ENCODE data around the gene ANP32A. TPM values are rescaled to one million over a fixed set of nuclear protein-coding genes. Genes with fewer than 3 reads are reported as not detected.

The ANP32A gene
- polyA plus RNA-seq, 1 donor, result 201 TPM

DNA sequence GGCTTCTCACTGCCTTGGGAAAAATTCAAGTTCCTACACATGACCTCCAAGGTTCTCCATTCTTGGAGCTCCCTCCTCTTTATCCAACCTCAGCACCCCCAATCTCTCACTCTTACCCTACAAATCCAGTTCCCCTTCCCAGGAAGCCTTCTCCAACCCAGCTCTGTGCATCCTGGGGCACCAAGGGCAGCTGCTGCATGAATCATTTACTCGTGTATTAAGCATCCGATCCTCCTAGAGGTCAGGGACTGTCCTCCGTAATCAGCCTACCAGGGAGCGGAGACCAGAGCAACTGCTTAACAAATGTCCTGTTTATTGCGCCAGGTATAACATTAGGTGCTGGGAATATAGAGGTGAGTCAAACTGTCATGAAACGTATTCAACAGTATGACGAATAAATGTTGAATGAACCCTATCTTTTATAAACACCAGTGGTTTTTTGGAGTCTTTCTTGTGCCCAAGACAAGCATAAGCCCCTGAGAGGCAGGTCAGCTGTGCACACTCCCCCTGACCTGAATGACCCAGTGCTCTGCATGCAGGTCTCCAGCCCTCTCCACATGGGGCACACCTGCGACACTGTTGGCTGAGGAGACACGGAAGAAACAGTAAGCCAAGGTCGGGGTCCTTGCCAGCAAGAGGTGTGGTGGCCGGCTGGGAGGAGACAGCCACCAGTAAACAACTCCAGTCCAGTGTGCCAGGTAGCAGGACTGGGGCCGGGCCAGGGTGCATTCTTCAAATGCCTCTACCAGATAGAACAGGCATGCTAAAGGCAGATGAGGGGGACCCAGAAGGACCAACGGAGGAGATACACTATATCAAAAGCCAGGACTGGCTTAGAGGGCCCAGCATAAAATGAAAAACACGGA is 27.6 kb downstream of the ANP32A start:
- Histone ChIP-seq H3K4me1 (ENCODE audit: control insufficient read depth, insufficient read depth, low read length) (peaks cover 62% of the 10 kb centered on the region), H3K27me3 (ENCODE audit: control insufficient read depth, insufficient read depth, low read length) (no peaks in the 10 kb centered on the region), H3K4me3 (ENCODE audit: low read length) (no peak overlapping the region), H3K36me3 (ENCODE audit: control insufficient read depth, insufficient read depth, low read length) (peaks cover 10% of the 10 kb centered on the region), H3K9me3 (ENCODE audit: control insufficient read depth, low read depth, low read length) (no peaks in the 10 kb centered on the region), H3K27ac (ENCODE audit: low read length) (peak overlapping the region; percentile 49)
- 90% methylated on average over 4 of the region's 14 CpGs for WGBS (ENCODE audit: insufficient coverage, low lambda C conversion rate)
- peak; percentile 29 to 50 for DNase-seq

DNA sequence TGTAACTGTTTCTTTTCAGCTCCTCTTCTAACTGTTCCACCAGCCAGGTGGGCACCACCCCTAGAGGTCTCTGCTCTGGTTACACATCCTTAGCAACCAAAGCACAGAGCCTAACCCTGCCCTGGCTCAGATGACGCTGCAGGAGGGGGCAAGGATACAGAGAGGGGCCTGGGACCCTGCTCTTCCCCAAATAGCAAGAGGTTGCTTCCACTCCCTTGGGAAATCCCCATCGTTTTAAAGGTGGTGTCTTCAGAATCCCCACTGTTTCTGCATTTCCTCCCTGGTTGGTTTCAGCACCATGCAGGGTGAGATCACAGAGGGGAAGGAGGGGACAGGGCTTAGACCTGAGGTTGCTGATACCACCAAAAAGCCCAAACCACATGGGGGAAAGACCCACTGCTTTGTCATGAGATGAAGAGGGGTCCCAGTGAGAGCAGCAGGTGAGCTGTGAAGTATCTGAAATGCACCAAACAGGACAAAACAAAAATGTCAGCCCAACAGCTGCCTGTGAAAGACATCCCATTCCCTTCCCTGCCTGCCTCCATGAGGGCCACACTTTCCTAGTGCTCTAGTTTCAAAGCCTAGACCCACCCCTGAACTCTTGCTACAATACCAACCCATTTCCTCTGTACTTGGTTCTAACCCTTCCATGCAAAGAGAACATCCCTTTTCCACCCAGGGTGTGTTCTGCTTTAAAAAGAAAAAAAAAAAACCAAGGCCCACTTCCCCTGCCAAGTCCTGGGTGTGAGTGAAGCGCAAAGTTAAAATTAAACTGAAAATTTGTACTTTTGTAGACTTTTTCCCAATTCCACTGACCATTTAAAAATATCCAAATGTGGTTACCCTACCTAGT is 29.0 kb downstream of the ANP32A start:
- Histone ChIP-seq H3K9me3 (ENCODE audit: control insufficient read depth, low read depth, low read length) (no peaks in the 10 kb centered on the region), H3K27ac (ENCODE audit: low read length) (no peak overlapping the region), H3K27me3 (ENCODE audit: control insufficient read depth, insufficient read depth, low read length) (no peaks in the 10 kb centered on the region), H3K4me3 (ENCODE audit: low read length) (no peak overlapping the region), H3K36me3 (ENCODE audit: control insufficient read depth, insufficient read depth, low read length) (peaks cover 19% of the 10 kb centered on the region), H3K4me1 (ENCODE audit: control insufficient read depth, insufficient read depth, low read length) (peaks cover 73% of the 10 kb centered on the region)
- no CpG with 5 or more reads among the region's 3 CpGs for WGBS (ENCODE audit: insufficient coverage, low lambda C conversion rate)
- no peak for DNase-seq

DNA sequence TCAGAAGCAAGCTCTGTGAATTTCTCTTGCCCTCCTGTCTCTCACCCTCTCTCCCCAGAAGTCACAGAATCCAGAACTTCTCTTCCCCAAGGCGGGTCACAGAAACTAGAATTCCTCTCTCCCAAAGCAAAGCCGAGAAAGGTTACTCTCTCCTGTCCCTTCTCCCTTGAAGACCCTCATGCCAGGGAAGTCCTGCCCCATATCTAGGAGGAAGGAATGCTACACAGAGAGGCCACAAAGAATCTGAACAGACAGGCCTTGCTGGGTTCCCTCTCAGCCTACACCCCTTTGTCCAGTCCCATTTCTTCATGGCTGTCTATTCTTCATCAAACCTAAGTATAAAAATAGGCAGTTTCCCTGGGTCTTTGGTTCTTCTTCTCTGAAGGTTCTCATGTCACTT is 29.8 kb downstream of the ANP32A start:
- no peak overlapping the region for H3K4me3 ChIP-seq (ENCODE audit: low read length)
- WGBS (ENCODE audit: insufficient coverage, low lambda C conversion rate), result no CpG with 5 or more reads among the region's 2 CpGs
- peaks cover 73% of the 10 kb centered on the region for H3K4me1 ChIP-seq (ENCODE audit: control insufficient read depth, insufficient read depth, low read length)
- no peak overlapping the region for H3K27ac ChIP-seq (ENCODE audit: low read length)
- no peak for DNase-seq
- no peaks in the 10 kb centered on the region for H3K9me3 ChIP-seq (ENCODE audit: control insufficient read depth, low read depth, low read length)
- H3K36me3 ChIP-seq (ENCODE audit: control insufficient read depth, insufficient read depth, low read length), result peaks cover 25% of the 10 kb centered on the region
- no peaks in the 10 kb centered on the region for H3K27me3 ChIP-seq (ENCODE audit: control insufficient read depth, insufficient read depth, low read length)

DNA sequence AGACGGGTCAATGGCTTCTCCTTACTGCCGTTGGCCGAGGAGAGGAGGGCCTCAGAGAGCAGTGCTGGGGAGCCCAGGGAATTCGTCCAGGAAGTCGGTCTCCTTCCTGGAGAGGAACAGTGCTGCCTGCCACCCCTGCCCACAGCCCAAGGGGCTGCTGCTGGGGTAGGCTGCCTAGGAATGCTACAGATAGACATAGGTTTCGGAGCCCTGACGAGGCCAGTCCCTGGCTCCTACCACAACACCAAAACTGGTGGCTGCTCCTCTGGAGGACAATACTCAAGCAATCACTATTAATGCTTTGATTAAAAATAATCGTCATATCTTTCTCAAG is 30.5 kb downstream of the ANP32A start:
- DNase-seq, result no peak
- Histone ChIP-seq H3K36me3 (ENCODE audit: control insufficient read depth, insufficient read depth, low read length) (peaks cover 32% of the 10 kb centered on the region), H3K27ac (ENCODE audit: low read length) (peak overlapping the region; percentile 14), H3K9me3 (ENCODE audit: control insufficient read depth, low read depth, low read length) (no peaks in the 10 kb centered on the region), H3K4me1 (ENCODE audit: control insufficient read depth, insufficient read depth, low read length) (peaks cover 66% of the 10 kb centered on the region), H3K4me3 (ENCODE audit: low read length) (no peak overlapping the region), H3K27me3 (ENCODE audit: control insufficient read depth, insufficient read depth, low read length) (no peaks in the 10 kb centered on the region)
- no CpG with 5 or more reads among the region's 8 CpGs for WGBS (ENCODE audit: insufficient coverage, low lambda C conversion rate)

DNA sequence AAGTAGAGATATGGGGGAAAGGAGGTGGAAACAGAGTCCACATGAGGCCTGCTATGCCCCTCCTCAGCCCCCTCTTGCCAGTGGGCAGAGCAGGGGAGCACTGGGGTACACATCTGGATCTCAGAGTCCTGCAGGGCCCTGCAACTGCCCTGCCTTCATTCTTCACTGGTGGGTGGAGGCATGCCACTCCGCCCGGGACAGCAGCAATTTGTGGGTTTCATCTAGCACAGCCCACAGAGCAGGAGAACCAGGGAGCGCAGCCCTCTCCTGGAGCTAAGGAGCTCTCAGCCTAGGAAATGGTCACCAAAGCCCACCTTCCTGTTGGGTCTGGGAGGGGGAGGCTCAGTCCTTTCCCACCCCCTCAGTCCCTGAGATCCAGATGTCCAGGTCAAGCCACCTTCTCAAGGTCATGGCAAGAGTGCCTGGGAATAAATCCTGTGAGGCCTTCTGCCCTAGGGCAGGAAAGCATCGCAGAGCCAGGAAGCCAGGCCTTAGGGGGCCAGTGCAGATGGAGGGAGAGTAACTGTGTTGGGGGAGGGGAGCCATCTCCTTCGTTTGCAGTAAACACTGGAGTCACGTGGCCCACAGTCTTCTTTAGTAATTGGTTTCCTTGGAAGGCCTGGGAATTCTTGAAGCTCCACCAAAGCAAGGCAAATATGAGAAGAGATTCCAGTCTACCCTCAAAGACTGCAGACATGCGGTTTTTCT is 31.0 kb downstream of the ANP32A start:
- Histone ChIP-seq H3K4me3 (ENCODE audit: low read length) (no peak overlapping the region), H3K27ac (ENCODE audit: low read length) (peak overlapping the region; percentile 20), H3K9me3 (ENCODE audit: control insufficient read depth, low read depth, low read length) (no peaks in the 10 kb centered on the region), H3K36me3 (ENCODE audit: control insufficient read depth, insufficient read depth, low read length) (peaks cover 37% of the 10 kb centered on the region), H3K27me3 (ENCODE audit: control insufficient read depth, insufficient read depth, low read length) (no peaks in the 10 kb centered on the region), H3K4me1 (ENCODE audit: control insufficient read depth, insufficient read depth, low read length) (peaks cover 61% of the 10 kb centered on the region)
- WGBS (ENCODE audit: insufficient coverage, low lambda C conversion rate), result no CpG with 5 or more reads among the region's 7 CpGs
- DNase-seq, result peak in 1 of 2 donors; percentile 37

DNA sequence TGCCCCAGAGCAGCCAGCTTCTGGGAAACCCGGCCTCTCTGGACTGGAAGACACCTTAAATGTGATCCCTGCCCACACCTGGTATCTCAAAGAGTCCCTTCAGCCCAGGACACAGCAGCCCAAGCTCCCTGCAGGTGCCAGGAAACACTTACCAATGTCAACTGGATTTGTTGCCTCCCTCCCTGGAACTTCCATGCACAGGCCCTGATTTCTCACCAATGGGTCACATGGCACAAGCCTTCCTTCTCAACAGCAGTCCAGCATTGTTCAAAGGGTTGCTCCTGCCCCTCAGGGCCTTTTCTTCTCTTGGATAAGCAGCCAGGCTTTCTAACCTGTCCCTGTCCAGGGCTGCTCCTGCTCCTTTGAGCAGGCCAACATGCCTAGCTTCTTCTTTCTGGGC is 31.6 kb downstream of the ANP32A start:
- no peaks in the 10 kb centered on the region for H3K27me3 ChIP-seq (ENCODE audit: control insufficient read depth, insufficient read depth, low read length)
- peaks cover 43% of the 10 kb centered on the region for H3K36me3 ChIP-seq (ENCODE audit: control insufficient read depth, insufficient read depth, low read length)
- no CpG with 5 or more reads among the region's 1 CpG for WGBS (ENCODE audit: insufficient coverage, low lambda C conversion rate)
- no peak for DNase-seq
- H3K9me3 ChIP-seq (ENCODE audit: control insufficient read depth, low read depth, low read length), result no peaks in the 10 kb centered on the region
- H3K4me3 ChIP-seq (ENCODE audit: low read length), result no peak overlapping the region
- no peak overlapping the region for H3K27ac ChIP-seq (ENCODE audit: low read length)
- H3K4me1 ChIP-seq (ENCODE audit: control insufficient read depth, insufficient read depth, low read length), result peaks cover 55% of the 10 kb centered on the region

DNA sequence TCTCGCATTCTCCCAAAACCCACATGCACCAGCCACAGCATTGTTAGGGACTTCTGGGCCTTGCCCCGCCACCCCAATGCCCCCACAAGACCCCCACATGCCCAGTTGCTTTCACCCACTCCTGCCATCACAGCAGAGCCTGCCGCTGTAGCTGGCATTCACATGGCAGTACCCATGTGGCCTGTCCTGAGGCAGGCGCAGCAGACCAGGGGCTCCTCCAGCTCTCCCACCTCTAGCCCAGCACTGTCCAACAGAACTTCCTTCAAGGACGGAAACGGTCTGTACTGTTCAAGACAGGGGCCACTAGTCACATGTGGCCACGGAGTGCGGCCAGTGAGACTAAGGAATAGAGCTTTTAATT is 32.5 kb downstream of the ANP32A start:
- H3K36me3 ChIP-seq (ENCODE audit: control insufficient read depth, insufficient read depth, low read length), result peaks cover 52% of the 10 kb centered on the region
- no peak for DNase-seq
- no peaks in the 10 kb centered on the region for H3K27me3 ChIP-seq (ENCODE audit: control insufficient read depth, insufficient read depth, low read length)
- no CpG with 5 or more reads among the region's 8 CpGs for WGBS (ENCODE audit: insufficient coverage, low lambda C conversion rate)
- no peaks in the 10 kb centered on the region for H3K9me3 ChIP-seq (ENCODE audit: control insufficient read depth, low read depth, low read length)
- no peak overlapping the region for H3K27ac ChIP-seq (ENCODE audit: low read length)
- peaks cover 47% of the 10 kb centered on the region for H3K4me1 ChIP-seq (ENCODE audit: control insufficient read depth, insufficient read depth, low read length)
- H3K4me3 ChIP-seq (ENCODE audit: low read length), result no peak overlapping the region

DNA sequence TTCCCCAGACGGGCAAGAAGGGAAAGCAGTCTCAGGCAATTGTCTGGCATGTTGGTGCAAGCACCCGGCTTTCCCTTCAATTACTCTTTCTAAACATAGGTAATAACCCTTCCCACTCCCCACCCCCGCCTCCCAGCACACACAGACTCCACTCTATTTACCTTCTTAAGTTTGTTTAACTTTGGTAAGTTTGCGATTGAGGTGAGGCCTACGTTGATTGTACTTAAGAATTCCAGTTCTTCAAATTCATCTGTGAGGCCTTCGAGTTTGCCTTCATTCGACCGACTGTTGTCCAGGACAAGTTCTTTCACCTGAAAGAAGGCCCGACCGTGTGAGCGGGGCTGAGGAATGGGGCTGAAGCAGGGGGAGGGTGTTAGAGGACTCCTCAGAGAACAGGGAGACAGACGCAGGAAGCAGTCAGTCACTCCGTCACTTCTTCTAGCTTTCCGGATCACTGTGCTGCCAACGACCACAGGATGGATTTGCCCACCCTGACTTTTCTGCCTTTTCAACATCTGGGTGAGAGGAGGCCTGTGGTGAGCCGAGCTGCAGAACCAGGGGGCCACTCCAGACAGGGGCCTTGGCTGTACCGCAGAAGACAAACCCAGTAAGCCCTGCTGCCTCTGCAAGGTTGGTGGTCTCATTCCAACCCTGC is 33.0 kb downstream of the ANP32A start:
- no peak overlapping the region for H3K4me3 ChIP-seq (ENCODE audit: low read length)

DNA sequence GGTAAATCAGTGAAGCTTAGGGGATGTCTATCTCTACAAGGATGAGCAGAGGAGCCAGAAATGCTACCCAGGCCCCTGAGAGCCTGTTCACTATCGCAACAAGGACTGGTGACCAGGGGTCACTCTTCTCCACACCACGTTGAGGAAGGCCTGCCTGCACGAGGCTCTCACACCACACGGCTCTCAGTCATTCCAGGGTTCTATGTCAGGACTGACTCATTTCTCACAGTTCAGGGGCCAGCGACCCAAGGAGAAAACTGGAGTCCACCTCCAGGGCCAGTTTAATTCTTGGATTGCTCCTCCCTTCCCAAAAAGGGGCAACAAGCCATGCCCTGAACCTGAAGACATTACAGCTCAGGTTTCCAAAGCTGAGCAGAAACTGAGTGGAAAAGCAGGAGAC is 33.9 kb downstream of the ANP32A start:
- Histone ChIP-seq H3K4me1 (ENCODE audit: control insufficient read depth, insufficient read depth, low read length) (peaks cover 37% of the 10 kb centered on the region), H3K9me3 (ENCODE audit: control insufficient read depth, low read depth, low read length) (no peaks in the 10 kb centered on the region), H3K36me3 (ENCODE audit: control insufficient read depth, insufficient read depth, low read length) (peaks cover 67% of the 10 kb centered on the region), H3K27me3 (ENCODE audit: control insufficient read depth, insufficient read depth, low read length) (no peaks in the 10 kb centered on the region), H3K27ac (ENCODE audit: low read length) (no peak overlapping the region), H3K4me3 (ENCODE audit: low read length) (no peak overlapping the region)
- WGBS (ENCODE audit: insufficient coverage, low lambda C conversion rate), result no CpG with 5 or more reads among the region's 5 CpGs
- no peak for DNase-seq

More for the DNA sequence above, 33.0 kb downstream of the ANP32A start:
- WGBS (ENCODE audit: insufficient coverage, low lambda C conversion rate), result no CpG with 5 or more reads among the region's 17 CpGs
- no peak overlapping the region for H3K27ac ChIP-seq (ENCODE audit: low read length)
- H3K27me3 ChIP-seq (ENCODE audit: control insufficient read depth, insufficient read depth, low read length), result no peaks in the 10 kb centered on the region
- DNase-seq, result peak in 1 of 2 donors; percentile 49
- H3K4me1 ChIP-seq (ENCODE audit: control insufficient read depth, insufficient read depth, low read length), result peaks cover 42% of the 10 kb centered on the region
- no peaks in the 10 kb centered on the region for H3K9me3 ChIP-seq (ENCODE audit: control insufficient read depth, low read depth, low read length)
- H3K36me3 ChIP-seq (ENCODE audit: control insufficient read depth, insufficient read depth, low read length), result peaks cover 57% of the 10 kb centered on the region

DNA sequence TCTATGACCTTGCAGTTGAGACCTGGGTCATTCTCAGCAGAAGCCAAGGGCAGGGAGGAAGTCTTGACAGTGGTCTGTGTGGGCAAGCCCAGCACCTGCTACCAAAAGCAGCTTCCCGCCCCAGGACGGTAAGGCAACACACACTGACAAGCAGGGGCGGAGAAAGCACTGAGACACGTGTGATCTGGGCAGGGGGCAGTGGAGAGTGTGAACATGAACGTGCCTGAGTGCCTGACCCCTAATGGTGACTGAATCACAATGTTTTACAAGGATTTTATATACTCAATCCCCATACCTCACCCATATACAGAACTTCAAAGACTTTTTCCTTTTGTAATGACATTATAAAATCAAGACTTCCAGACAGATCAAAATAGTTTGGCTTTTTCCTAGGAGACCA is 35.2 kb downstream of the ANP32A start:
- H3K36me3 ChIP-seq (ENCODE audit: control insufficient read depth, insufficient read depth, low read length), result peaks cover 72% of the 10 kb centered on the region
- no CpG with 5 or more reads among the region's 5 CpGs for WGBS (ENCODE audit: insufficient coverage, low lambda C conversion rate)
- no peaks in the 10 kb centered on the region for H3K9me3 ChIP-seq (ENCODE audit: control insufficient read depth, low read depth, low read length)
- H3K27me3 ChIP-seq (ENCODE audit: control insufficient read depth, insufficient read depth, low read length), result no peaks in the 10 kb centered on the region
- H3K4me1 ChIP-seq (ENCODE audit: control insufficient read depth, insufficient read depth, low read length), result peaks cover 33% of the 10 kb centered on the region
- no peak for DNase-seq
- H3K4me3 ChIP-seq (ENCODE audit: low read length), result no peak overlapping the region
- no peak overlapping the region for H3K27ac ChIP-seq (ENCODE audit: low read length)

All from large intestine (tissue), 3 donors.